GM12891 (cell line): Measurements from ENCODE around the gene ZMYND11.
"Not testable (repeated sequence)": the region's sequence is repeated elsewhere in the genome, so short reads cannot be mapped to it uniquely, and the experiment has no call there.

Experiments
- DNase-seq: peaks from one replicate; pipeline ENCODE4 v3.0.0; 2011; ENCODE audit warnings: low spot score; ENCODE audit not compliant: insufficient read length
- FAIRE-seq: peaks from 2 replicates; lab custom pipeline; 2011; peaks lifted over from hg19 to GRCh38; lab: Jason Lieb, UNC
- PAX5 ChIP-seq: IDR thresholded peaks from 2 replicates; pipeline ENCODE4 v1.6.1; 2011; ENCODE audit warnings: low read length, moderate library complexity, mild to moderate bottlenecking; ENCODE audit not compliant: insufficient read depth, severe bottlenecking
- POLR2A ChIP-seq: IDR thresholded peaks from 2 replicates; pipeline ENCODE4 v1.6.1; 2011; ENCODE audit warnings: low read depth, low read length, control low read depth
- POLR2AphosphoS5 ChIP-seq: IDR thresholded peaks from 2 replicates; pipeline ENCODE4 v1.6.1; 2011; ENCODE audit warnings: low read depth, low read length, control low read depth
- POU2F2 ChIP-seq: IDR thresholded peaks from 2 replicates; pipeline ENCODE4 v1.6.1; 2011; ENCODE audit warnings: low read depth, mild to moderate bottlenecking, control low read depth, low read length, moderate library complexity
- SPI1 ChIP-seq: IDR thresholded peaks from 2 replicates; pipeline ENCODE4 v1.6.1; 2011; ENCODE audit warnings: low read depth, low read length, control low read depth
- TAF1 ChIP-seq: IDR thresholded peaks from 2 replicates; pipeline ENCODE4 v1.6.1; 2011; ENCODE audit warnings: low read depth, low read length, control low read depth

The ZMYND11 gene

GRCh38 chr10:152915-153314 lies 17.7 kb downstream of the ZMYND11 start:
- DNase-seq (no peak), FAIRE-seq (no peak)
- TF ChIP-seq POU2F2 (no peak), POLR2AphosphoS5 (no peak), SPI1 (no peak), POLR2A (no peak), TAF1 (no peak), PAX5 (no peak)

- no peak for DNase-seq
- TF ChIP-seq POU2F2 (no peak), PAX5 (no peak), TAF1 (no peak), SPI1 (no peak), POLR2AphosphoS5 (no peak), POLR2A (no peak)
- FAIRE-seq: no peak
These were observed 19.1 kb downstream of the ZMYND11 start for GRCh38 chr10:154348-154747.

- DNase-seq (no peak), FAIRE-seq (no peak)
- no peak for TF ChIP-seq TAF1
These were observed 32.1 kb downstream of the ZMYND11 start for GRCh38 chr10:167383-167782.

GRCh38 chr10:173741-174140 lies 38.5 kb downstream of the ZMYND11 start:
- FAIRE-seq (no peak), DNase-seq (no peak)
- TF ChIP-seq POLR2A (no peak), TAF1 (no peak), SPI1 (no peak), PAX5 (no peak)

GRCh38 chr10:176677-177076 lies 41.4 kb downstream of the ZMYND11 start:
- TF ChIP-seq PAX5: no peak
- TF ChIP-seq TAF1: no peak
- no peak for TF ChIP-seq SPI1
- no peak for TF ChIP-seq POLR2AphosphoS5
- no peak for TF ChIP-seq POLR2A
- no peak for TF ChIP-seq POU2F2
- DNase-seq (no peak), FAIRE-seq (no peak)

- DNase-seq (no peak), FAIRE-seq (no peak)
- TF ChIP-seq POU2F2 (no peak), SPI1 (no peak), PAX5 (no peak), TAF1 (no peak), POLR2A (no peak), POLR2AphosphoS5 (no peak)
These were observed 43.0 kb downstream of the ZMYND11 start for GRCh38 chr10:178208-178607.

- FAIRE-seq: no peak
- no peak for DNase-seq
- TF ChIP-seq SPI1 (no peak), TAF1 (no peak), PAX5 (no peak), POLR2AphosphoS5 (no peak), POU2F2 (no peak), POLR2A (no peak)
These were observed 43.5 kb downstream of the ZMYND11 start for GRCh38 chr10:178723-179122.

GRCh38 chr10:182441-183201 lies 47.4 kb downstream of the ZMYND11 start:
- no peak for FAIRE-seq

GRCh38 chr10:184174-184573 lies 48.9 kb downstream of the ZMYND11 start:
- TF ChIP-seq POLR2A (no peak), POU2F2 (no peak), SPI1 (no peak), POLR2AphosphoS5 (no peak), TAF1 (no peak), PAX5 (no peak)
- FAIRE-seq (no peak), DNase-seq (no peak)

More at GRCh38 chr10:182441-183201, 47.4 kb downstream of the ZMYND11 start:
- no peak for DNase-seq
- TF ChIP-seq POU2F2 (no peak), TAF1 (no peak), POLR2A (no peak), POLR2AphosphoS5 (no peak), SPI1 (no peak), PAX5 (no peak)

- TF ChIP-seq POLR2AphosphoS5: no peak
- TF ChIP-seq PAX5: no peak
- TF ChIP-seq SPI1: no peak
- no peak for TF ChIP-seq POU2F2
- no peak for TF ChIP-seq POLR2A
- no peak for TF ChIP-seq TAF1
- DNase-seq (no peak), FAIRE-seq (no peak)
These were observed 49.7 kb downstream of the ZMYND11 start for GRCh38 chr10:184911-185310.

GRCh38 chr10:185571-185970 lies 50.3 kb downstream of the ZMYND11 start:
- DNase-seq, FAIRE-seq: not testable (repeated sequence)
